Measurements from ENCODE around the gene NLRC4. TPM values are rescaled to one million over a fixed set of nuclear protein-coding genes. Genes with fewer than 3 reads are reported as not detected.
A peak's percentile ranks its signal among the peaks of the same experiment; 100 is the strongest.

NLRC4 gene
- total and polyA plus RNA-seq, 2 experiments from 2014 or later = 0.13 to 0.21 TPM

GRCh38 chr2:32291746-32292145, 27.1 kb upstream of the NLRC4 start:
- no peaks in the 10 kb centered on the region for H3K9me2 ChIP-seq (replicated peaks; ENCODE audit: insufficient read depth)
- H2AFZ ChIP-seq = no peak overlapping the region
- peaks cover 4% of the 10 kb centered on the region for H3K36me3 ChIP-seq (replicated peaks; ENCODE audit: insufficient read depth, low read depth)
- H3K4me2 ChIP-seq = no peak overlapping the region
- WGBS (ENCODE audit: low lambda C conversion rate, missing lambda C conversion rate) = 80% methylated on average over 2 of the region's 2 CpGs
- H3K27me3 ChIP-seq = no peaks in the 10 kb centered on the region
- no peak overlapping the region for H3K27ac ChIP-seq
- peaks cover 14% of the 10 kb centered on the region for H4K20me1 ChIP-seq (ENCODE audit: insufficient read depth, poor library complexity, severe bottlenecking)
- TF ChIP-seq CTCF (IDR thresholded peaks at IDR 0.05; ENCODE audit: poor library complexity) = no peak
- no peak for TF ChIP-seq EZH2phosphoT487 (IDR thresholded peaks at IDR 0.05; ENCODE audit: low read depth, severe bottlenecking, unreplicated experiment)
- TF ChIP-seq EZH2 (IDR thresholded peaks at IDR 0.05; ENCODE audit: borderline replicate concordance) = no peak
- H3K9me3 ChIP-seq (ENCODE audit: low read depth) = no peaks in the 10 kb centered on the region
- no peak overlapping the region for H3K4me3 ChIP-seq
- peaks cover 7% of the 10 kb centered on the region for H3K4me1 ChIP-seq (ENCODE audit: insufficient read depth)
- H3K79me2 ChIP-seq = peaks cover 45% of the 10 kb centered on the region
- DNase-seq (ENCODE audit: low spot score) = no peak

GRCh38 chr2:32290000-32290339, 25.3 kb upstream of the NLRC4 start:
- TF ChIP-seq EZH2 (IDR thresholded peaks at IDR 0.05; ENCODE audit: borderline replicate concordance) (no peak), CTCF (IDR thresholded peaks at IDR 0.05; ENCODE audit: poor library complexity) (no peak), EZH2phosphoT487 (IDR thresholded peaks at IDR 0.05; ENCODE audit: low read depth, severe bottlenecking, unreplicated experiment) (no peak)
- 86% methylated on average over 2 of the region's 2 CpGs for WGBS (ENCODE audit: low lambda C conversion rate, missing lambda C conversion rate)
- no peak overlapping the region for H2AFZ ChIP-seq
- no peaks in the 10 kb centered on the region for H3K9me2 ChIP-seq (replicated peaks; ENCODE audit: insufficient read depth)
- peaks cover 14% of the 10 kb centered on the region for H4K20me1 ChIP-seq (ENCODE audit: insufficient read depth, poor library complexity, severe bottlenecking)
- H3K4me3 ChIP-seq = no peak overlapping the region
- H3K36me3 ChIP-seq (replicated peaks; ENCODE audit: insufficient read depth, low read depth) = peaks cover under 1% of the 10 kb centered on the region
- H3K4me1 ChIP-seq (ENCODE audit: insufficient read depth) = peaks cover 7% of the 10 kb centered on the region
- H3K27me3 ChIP-seq = no peaks in the 10 kb centered on the region
- H3K79me2 ChIP-seq = peaks cover 62% of the 10 kb centered on the region
- no peak overlapping the region for H3K4me2 ChIP-seq
- no peak for DNase-seq (ENCODE audit: low spot score)
- no peak overlapping the region for H3K27ac ChIP-seq
- H3K9me3 ChIP-seq (ENCODE audit: low read depth) = no peaks in the 10 kb centered on the region

GRCh38 chr2:32289165-32289999, 24.7 kb upstream of the NLRC4 start:
- 72% methylated on average over 4 of the region's 4 CpGs for WGBS (ENCODE audit: low lambda C conversion rate, missing lambda C conversion rate)
- H3K79me2 ChIP-seq = peaks cover 68% of the 10 kb centered on the region

More at GRCh38 chr2:32289165-32289999, 24.7 kb upstream of the NLRC4 start:
- Histone ChIP-seq H3K4me1 (ENCODE audit: insufficient read depth) (peaks cover 7% of the 10 kb centered on the region), H2AFZ (no peak overlapping the region), H3K4me3 (no peak overlapping the region), H3K36me3 (replicated peaks; ENCODE audit: insufficient read depth, low read depth) (no peaks in the 10 kb centered on the region), H3K27ac (peak overlapping the region; percentile 45), H3K27me3 (no peaks in the 10 kb centered on the region), H3K9me2 (replicated peaks; ENCODE audit: insufficient read depth) (no peaks in the 10 kb centered on the region), H3K4me2 (no peak overlapping the region), H4K20me1 (ENCODE audit: insufficient read depth, poor library complexity, severe bottlenecking) (peaks cover 16% of the 10 kb centered on the region), H3K9me3 (ENCODE audit: low read depth) (no peaks in the 10 kb centered on the region)
- peak; percentile 27 for DNase-seq (ENCODE audit: low spot score)
- TF ChIP-seq EZH2phosphoT487 (IDR thresholded peaks at IDR 0.05; ENCODE audit: low read depth, severe bottlenecking, unreplicated experiment) (no peak), EZH2 (IDR thresholded peaks at IDR 0.05; ENCODE audit: borderline replicate concordance) (no peak), CTCF (IDR thresholded peaks at IDR 0.05; ENCODE audit: poor library complexity) (no peak)

Data from hepatocyte (in vitro differentiated cells).